HT-29 (cell line): Measurements from ENCODE around the gene CASP8. TPM values are rescaled to one million over a fixed set of nuclear protein-coding genes. Genes with fewer than 3 reads are reported as not detected.
"Not testable (repeated sequence)": the region's sequence is repeated elsewhere in the genome, so short reads cannot be mapped to it uniquely, and the experiment has no call there.

Experiments used
- DNase-seq: peaks from one replicate; pipeline ENCODE4 v3.0.0-alpha.2; 2015; ENCODE audit warnings: low spot score
- total RNA-seq: library from RNA; depleted of rRNA; stranded (reverse); fragments of >200 nt; shearing (Covaris generic); gene quantifications from 2 replicates; pipeline ENCODE4 v1.2.3, GENCODE V29; 2014; rRNA removed

The CASP8 gene
- 19.4 and 20.1 TPM in 2 replicates for total RNA-seq

DNA sequence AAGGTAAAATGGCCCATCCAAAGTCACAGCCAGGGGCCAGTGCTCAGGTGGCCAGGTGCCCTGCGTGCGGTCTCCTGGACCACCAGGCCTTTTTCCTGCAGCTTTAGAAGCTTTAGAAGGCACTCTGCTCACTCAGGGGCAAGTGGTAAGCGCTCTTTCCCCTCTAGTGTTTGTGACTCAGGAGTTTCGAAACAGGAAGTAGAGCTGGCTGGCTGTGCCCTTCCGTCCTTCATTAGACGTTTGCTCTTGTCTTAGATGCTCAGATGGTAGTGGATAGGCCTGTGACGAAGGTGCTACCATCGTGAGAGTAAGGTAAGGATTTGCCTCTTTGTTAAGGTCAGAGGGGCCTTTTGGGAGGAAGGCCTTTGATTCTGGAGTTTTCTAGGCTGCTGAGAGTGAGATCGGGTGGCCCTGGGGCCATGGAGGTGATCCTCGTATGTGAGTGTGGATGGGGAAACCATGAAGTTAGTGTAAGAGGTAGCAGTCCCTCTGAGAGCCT, at the start of gene CASP8:
CASP8 (plus strand) TSS at position 235 of the 499 bp plus-strand sequence. CDS start 5,951 bp downstream, outside the sequence.
- peak; percentile 72 for DNase-seq

DNA sequence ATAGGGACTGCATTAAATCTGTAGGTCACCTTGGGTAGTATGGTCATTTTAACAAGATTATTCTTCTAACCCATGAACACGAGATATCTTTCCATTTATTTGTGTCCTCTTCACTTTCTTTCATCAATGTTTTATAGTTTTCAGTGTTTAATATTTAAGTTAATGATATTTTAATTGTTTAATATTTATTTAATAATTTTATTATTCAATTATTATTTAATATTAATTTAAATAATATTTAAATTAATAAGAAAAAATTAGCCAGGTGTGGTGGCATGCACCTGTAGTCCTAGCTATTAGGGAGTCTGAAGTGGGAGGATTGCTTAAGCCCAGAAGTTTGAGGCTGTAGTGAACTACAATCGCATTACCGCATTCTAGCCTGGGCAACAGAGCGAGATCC, 44.4 kb upstream of the CASP8 start:
- DNase-seq = no peak

DNA sequence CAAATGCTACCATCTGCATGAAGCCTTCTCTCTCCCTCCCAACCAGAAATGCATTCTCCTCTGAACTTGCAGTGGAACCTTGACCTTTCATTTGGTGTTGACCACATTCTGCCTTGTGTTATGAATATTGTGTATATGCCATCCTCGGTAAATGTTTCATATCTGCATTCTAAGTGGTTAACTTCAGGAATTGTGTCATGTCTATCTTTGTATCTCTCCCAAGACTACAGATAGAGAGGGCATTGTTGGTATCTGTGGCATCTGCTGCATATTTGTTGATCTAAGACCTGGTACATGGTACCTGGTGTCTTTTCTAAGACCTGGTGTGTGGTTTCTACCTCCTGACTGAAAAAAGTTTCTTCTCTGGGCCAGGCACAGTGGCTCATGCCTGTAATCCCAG, 43.4 kb upstream of the CASP8 start:
- DNase-seq = no peak

DNA sequence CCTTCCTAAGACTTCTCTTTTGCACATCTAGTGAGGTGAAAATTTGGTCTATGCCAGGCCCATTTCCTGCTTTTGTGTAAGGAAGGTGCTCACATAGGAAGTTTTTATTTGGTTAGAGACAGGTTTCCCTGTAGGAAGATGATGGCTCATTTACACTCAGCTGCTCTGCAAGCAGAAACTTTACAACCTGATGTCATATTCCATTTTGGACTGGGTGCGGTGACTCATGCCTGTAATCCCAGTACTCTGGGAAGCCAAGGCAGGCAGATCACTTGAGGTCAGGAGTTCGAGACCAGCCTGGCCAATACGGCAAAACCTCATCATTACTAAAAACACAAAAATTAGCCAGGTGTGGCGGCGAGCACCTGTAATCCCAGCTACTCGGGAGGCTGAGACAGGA, 41.6 kb upstream of the CASP8 start:
- no peak for DNase-seq

DNA sequence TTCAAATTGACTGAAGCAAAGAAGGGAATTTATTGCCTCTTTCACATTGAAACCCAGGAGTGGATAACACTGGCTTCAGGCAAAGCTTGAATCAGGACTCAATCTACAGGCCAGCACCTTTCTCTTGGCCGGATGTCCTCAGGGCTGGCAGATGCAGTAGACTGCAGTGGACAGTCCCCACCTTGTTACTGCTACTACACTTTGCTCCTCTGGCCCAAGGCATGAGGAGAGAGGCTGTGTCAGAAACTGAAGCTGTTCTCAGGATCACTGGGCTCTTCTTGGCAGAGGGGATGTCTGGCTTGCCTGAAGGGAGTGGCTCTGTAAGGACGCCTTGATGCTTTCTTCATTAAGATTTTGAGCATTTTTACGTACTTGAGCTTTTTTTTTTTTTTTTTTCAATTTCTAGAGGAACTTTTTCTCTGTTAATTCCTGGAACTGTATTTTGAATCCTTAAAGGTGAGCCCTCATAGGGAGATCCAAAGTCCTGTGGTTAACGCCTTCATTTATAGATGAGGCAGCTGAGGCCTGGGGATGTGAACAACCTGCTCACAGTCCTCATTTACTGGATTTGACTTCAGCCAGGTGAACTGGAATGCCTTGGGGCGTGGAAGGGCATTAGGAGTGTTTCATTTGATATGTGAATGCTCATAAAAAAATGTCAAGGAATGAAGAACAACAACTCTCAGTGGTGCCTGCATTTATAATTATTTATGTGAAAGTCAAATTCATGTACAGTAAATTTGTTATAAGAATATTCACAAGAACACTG, 40.8 kb upstream of the CASP8 start:
- peak; percentile 19 for DNase-seq

DNA sequence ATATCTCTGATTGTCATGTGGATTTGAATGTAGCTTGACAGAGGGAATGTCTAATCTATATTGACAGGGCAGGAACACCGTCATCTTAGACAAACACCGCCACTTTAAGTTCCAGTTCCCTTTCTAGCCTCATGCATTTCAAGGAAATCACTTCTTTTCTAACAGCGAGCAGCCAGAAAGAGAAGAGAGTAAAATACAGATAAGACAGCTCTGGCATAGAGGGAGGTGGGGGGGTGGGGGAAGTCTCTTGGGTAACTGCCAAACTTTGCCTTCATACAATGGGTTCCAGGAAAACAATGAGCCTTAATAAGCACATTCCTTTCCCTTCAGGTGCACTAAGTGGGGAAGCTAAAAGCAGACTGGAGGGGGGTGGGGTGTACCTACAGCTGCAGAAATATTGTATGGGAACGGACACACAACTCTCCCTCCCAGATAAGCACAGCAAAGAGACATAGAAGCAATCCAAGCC, 40.2 kb upstream of the CASP8 start:
- peak; percentile 20 for DNase-seq

DNA sequence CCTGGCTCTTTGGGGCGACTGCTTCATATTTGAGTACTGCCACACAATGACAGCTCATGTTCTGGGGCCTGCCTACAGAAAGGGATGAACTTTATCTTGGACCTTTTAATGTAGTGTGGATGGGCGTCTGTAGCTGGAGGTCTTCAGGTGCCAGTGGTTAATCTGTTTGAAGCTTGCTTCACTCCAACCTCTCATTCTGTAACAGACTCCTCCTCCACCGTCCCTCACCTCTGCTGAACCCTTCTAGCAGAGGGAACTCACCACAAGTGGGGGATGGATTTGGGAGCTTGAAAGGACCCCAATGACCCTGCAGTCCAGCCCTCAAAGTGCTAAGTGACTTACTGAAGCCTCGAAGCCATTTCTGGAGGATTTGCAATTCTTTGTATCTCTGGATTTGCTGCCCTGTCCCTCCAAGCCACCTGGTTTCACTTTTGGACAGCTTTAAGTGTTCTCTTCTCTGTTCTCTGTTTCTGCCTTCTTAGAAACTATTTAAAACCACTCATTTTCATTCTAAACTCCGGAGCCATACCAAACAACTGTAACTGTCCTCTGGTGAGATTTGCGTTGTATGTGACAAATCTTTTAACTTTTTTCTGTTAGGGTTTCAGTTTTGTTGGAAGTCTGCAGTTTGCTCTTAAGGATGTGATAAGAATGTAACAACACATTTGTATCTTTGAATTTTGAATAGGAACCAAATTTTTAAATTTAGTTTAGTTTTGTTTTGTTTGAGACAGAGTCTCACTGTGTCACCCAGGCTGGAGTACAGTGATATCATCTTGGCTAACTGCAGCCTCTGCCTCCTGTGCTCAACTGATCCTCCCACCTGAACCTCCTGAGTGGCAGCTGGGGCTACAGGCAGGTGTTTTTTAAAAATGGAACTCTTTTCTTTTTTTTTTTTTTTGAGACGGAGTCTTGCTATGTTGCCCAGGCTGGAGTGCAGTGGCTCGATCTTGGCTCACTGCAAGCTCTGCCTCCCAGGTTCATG, 37.0 kb upstream of the CASP8 start:
- DNase-seq = no peak

DNA sequence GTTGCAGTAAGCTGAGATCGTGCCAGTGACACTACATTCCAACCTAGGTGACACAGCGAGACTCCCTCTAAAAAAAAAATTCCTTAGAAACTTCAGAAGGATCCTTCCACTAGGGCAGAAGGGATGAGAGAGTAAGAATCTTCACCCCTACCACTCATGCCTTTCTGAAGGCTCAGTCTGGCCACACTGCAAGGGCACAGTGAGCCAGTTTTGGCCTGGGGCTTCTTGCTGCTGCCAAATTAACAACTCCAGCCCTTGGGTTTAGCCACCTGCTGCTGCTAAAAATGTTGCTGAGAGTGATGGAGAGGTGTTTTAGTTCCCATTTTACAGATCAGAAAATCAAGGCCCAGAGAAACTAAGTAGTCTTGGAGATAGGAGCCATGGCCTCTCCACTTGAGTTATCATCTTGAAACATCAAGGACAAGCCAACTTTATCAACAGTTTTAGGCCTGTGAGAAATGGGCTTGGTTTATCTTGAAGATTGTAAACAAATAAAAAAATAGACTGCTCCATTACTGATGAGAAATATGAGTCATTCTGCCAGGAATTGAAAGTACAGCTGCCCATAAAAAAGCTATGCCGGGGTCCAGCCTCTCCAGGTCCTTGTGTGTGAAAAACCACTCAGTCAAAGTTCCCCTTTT, 31.9 kb upstream of the CASP8 start:
- DNase-seq = peak; percentile 12

DNA sequence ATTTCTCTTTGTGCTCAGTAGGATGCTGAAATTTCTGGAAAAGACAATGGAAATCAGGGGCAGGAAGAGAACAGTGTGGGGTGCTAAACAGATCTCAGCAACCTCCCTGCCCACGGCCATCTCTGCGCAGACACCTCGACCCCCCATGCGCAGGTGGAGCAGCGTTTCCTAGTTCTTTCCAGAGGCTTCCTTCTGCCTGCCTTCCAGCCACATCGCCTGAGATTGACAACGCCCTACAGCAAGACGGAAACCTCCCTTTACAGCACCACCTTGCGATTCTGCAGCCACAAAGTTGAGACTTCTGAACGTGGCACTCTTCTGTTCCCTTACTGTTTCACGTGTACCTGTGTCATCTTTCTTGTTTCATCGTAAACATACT, 31.4 kb upstream of the CASP8 start:
- peak; percentile 28 for DNase-seq

DNA sequence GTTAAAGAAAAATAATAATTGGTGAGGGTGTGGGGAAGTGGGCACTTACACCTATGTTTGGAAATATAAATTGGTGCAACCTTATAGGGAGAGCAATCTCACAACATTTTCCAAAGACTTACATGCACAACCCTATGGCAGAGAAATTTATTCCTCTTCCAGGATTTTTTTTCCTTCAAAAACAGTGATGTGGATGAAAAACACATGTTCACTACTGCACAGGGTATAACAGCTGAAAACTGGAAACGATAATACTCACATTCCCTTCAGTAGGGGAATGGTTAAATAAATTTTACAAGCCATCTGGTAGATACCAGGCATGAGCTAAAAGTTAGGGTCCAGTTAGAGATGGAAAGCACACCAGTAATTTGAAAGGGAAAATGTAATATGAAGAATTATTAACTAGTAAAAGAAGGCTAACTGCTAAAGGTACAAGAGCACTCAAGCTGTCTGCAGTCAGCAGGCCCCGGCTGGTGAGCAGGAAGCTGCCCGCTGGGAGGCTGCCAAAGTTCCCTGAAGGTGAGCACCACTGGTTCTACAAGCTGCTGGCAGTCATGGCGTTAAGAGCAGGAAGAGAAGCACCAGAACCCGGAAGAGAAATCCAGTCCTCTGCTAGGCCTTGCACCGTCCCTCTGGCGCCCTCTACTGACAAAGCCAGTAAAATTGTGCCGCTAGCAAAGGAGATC, 28.4 kb upstream of the CASP8 start:
- DNase-seq = peak; percentile 98

DNA sequence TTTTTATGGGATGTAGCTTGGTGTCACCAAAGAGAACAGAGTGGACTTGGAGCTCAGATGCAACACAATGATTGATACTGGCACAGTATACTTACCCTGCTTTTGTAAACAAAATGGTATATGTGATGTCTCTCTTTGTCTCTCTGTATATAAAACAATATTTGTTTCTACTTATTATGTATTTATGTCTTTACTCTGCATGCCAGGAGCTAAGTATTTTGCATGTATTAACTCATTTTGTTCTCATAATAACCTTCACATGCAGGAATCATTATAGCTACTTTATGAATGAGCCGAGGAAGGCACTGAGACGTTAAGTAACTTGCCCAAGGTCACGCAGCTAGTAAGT, 27.9 kb upstream of the CASP8 start:
- no peak for DNase-seq

DNA sequence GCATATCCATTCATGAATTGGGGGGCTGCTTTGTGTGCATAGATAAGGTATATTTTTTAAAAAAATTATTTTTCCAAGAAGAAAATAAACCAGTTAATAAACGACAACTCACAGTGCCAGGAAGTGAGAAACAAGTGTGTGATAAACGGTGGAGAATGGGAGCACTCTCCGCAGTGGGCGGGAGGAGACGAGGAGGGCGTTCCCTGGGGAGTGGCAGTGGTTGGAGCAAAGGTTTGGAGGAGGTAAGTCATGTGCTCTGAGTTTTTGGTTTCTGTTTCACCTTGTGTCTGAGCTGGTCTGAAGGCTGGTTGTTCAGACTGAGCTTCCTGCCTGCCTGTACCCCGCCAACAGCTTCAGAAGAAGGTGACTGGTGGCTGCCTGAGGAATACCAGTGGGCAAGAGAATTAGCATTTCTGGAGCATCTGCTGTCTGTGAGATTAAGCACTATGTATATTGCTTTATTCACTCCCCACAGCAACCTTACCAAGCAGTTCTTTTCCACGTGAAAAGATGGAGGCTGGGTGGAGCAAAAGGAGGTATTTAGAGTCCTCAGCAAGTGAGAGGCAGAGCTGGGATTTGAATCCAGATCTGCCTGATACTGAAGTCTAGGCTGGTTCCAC, 27.0 kb upstream of the CASP8 start:
- peak; percentile 93 for DNase-seq

DNA sequence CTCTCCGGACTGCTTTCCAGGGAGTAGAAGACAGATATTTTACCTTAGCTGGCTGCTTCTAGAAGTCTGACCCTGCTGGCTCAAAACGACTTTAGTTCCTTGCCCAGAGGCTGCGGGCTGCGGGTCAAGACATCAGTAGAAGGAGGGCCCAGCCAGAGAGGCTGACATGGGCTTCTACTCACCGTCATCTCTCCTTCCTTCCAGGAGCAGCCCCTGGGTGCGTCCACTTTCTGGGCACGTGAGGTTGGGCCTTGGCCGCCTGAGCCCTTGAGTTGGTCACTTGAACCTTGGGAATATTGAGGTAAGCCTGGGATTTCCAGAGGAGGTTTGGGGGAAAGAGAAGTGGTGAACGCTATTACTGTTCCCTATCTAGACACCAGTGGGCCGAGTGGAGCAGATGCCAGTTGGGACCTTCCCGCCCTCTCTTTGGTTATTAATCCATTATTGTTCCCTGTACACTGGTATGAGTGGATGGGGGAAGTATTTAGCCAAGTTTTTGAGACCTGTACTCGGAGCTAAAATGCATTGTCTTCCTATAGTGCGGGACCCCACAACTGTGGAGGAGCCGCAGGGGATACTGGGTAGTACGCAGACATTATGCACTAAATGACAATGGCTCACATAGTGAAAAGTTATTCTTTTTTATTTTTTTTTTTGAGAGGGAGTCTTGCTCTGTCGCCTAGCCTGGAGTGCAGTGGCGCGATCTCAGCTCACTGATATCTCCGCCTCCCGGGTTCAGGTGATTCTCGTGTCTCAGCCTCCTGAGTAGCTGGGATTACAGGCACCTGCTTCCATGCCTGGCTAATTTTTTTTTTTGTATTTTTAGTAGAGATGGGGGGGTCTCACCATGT, 26.3 kb upstream of the CASP8 start:
- DNase-seq = no peak

DNA sequence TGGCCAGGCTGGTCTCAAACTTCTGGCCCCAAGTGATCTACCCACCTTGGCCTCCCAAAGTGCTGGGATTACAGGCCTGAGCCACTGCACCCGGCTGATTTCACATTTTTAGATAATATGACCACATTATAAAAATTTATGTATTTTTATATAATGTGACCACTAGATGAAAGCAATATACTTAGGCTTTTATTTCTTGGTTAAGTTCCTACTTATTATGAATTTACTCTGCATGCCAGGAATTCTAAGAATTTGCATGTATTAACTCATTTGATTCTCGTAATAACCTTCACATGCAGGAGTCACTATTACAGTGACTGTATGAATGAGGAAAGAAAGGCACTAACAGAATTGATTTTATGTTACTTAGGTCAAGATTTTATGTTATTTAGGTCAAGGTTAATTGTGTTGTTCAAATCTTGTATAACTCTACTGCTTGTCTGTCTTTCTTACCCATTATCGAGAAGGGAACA, 25.6 kb upstream of the CASP8 start:
- peak; percentile 37 for DNase-seq

DNA sequence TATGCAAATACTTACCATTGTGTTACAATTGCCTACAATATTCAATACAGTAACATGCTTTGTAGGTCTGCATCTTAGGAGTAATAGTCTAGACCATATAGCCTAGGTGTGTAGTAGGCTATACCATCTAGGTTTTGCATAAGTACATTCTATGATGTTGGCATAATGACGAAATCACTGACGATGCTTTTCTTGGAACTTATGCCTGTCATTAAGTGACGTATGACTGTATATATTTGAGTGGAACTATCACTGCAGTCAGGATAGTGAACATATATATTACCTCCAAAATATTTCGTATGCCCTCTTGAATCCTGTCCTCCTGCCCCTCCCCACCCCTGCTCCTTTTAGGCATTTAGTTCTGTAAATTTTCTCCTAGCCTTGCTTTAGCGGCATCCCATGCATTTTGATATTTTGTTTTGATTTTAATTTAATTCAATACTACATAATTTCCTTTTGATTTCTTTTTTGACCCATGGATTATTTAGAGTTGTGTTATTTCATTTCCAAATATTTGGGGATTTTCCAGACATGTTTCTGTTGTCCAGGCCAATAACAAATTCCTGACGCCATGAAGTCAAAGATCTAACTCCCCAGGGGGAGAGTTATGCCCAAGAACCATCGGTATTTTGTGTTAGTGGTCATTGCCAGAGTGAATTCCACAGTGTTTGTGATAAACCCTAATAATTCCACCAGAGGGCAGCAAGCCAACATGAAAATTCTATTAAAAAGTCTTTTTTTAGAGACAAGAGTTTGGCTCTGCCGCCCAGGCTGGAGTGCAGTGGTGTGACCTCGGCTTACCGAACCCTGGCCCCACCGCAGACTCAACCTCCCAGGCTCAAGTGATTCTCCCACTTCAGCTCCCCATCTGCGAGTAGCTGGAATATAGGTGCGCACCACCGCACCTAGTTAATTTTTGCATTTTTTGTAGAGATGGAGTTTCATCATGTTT, 24.2 kb upstream of the CASP8 start:
- peak; percentile 92 for DNase-seq

DNA sequence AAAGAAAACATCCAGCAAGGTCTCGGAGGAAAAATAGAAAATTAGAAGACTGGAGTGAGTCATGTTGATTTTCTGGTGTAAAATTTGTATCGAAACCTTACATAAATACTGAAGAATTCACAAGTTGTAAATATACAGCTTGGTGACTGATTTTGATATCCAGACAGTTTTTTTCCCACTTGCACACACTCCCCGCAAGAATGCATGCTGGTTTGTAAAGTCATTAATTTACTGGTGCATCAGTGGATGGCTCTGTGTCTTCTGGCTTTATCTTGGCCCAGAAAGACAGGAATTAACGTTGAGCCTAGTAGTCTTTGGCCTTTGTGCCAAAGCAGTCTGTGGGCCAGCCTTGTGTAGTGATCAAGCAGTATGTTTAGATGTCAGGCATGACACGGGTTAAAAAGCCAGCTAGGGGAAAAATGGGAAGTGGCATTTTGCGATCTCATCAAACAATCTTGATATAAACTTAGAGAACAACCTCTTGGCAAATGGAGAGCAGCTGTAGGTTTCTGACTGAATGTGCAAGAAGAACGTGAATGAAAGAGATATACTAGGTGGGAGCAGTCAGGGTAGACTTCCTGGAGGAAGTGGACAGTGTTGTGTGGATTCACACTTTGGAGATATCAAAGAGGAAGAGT, 22.7 kb upstream of the CASP8 start:
- DNase-seq = no peak

DNA sequence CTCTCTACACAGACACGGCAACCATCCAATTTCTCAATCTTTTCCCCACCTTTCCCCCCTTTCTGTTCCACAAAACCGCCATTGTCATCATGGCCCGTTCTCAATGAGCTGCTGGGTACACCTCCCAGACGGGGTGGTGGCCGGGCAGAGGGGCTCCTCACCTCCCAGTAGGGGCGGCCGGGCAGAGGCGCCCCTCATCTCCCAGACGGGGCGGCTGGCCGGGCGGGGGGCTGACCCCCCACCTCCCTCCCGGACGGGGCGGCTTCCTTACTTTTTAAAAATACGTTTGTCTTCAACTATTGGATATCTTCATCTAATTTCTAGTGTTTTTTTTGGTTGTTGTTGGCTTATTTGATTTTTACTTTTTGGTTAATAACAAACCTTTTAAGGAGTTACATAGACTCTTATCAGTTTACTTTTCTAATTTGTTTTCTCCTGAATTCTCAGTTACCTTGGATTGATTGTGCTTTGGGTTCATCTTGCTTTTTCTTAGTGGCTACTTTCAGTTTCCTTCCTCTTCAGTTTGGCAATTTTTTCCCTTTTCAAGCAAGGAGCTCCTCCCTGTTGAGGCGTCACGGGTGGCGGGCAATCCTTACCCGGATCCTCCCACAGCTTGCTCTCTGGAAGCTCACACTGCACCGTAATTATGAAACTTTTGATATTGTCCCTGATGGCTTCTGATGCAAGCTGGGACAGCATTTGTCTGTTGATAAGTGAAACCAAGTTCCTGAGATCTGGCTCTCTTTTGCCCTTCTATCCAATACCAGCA, 21.0 kb upstream of the CASP8 start:
- DNase-seq = not testable (repeated sequence)
